SK-N-SH (cell line): ENCODE measurements around the gene FYB2. TPM values are rescaled to one million over a fixed set of nuclear protein-coding genes. Genes with fewer than 3 reads are reported as not detected.

Experiments used
- CTCF ChIA-PET: fragments of 300-600, 350-600 bp; formaldehyde crosslinking; extraction: SDS; loops from one replicate; lab custom pipeline; 2021; lab: Yijun Ruan, JAX
- POLR2A ChIA-PET: fragments of 350-600 bp; sonication (Branson Sonifier 250); formaldehyde crosslinking; extraction: SDS; loops from one replicate; lab custom pipeline; 2020; ENCODE audit warnings: antibody characterized with exemption, inconsistent platforms; lab: Yijun Ruan, JAX
- DNase-seq: peaks from one replicate; pipeline ENCODE4 v3.0.0; 2012
- H2AFZ ChIP-seq: fragments of 200-600 bp; sonication (generic); 2 replicates; pipeline ENCODE4 v1.8.1; 2016; ENCODE audit warnings: antibody characterized with exemption, mild to moderate bottlenecking, low read depth
- H3F3A ChIP-seq: fragments of 200-600 bp; sonication (generic); replicated peaks from 2 replicates; pipeline ENCODE3; 2016; ENCODE audit warnings: antibody characterized with exemption, mild to moderate bottlenecking; ENCODE audit not compliant: insufficient read depth
- H3K27ac ChIP-seq, 2 experiments: fragments of 200-500 bp in 1 of 2; fragments of 200-600 bp in 1 of 2; sonication (Bioruptor generic) in 1 of 2; sonication (generic), shearing (Covaris generic) in 1 of 2; 2 replicates each; pipeline versions ENCODE4 v1.5.1 to v1.6.1; 2014 to 2016; ENCODE audit warnings: low read depth in 2 of 2, inconsistent platforms in 1 of 2, low read length in 1 of 2, mild to moderate bottlenecking in 1 of 2, mixed read lengths in 1 of 2
- H3K27me3 ChIP-seq: fragments of 200-600 bp; sonication (generic), shearing (Covaris generic); 2 replicates; pipeline ENCODE4 v1.6.1; 2016; ENCODE audit warnings: mixed run types; ENCODE audit not compliant: insufficient read depth
- H3K36me3 ChIP-seq, 2 experiments: fragments of 200-500 bp in 1 of 2; fragments of 200-600 bp in 1 of 2; sonication (Bioruptor generic) in 1 of 2; sonication (generic) in 1 of 2; replicated peaks in 1 of 2; 2 replicates each; pipeline versions ENCODE3 to v1.5.1; 2014 to 2016; ENCODE audit warnings: low read length in 1 of 2, mild to moderate bottlenecking in 1 of 2; ENCODE audit not compliant: insufficient read depth in 2 of 2, control insufficient read depth in 1 of 2
- H3K4me1 ChIP-seq, 2 experiments: fragments of 200-500 bp in 1 of 2; fragments of 200-600 bp in 1 of 2; sonication (Bioruptor generic) in 1 of 2; sonication (generic), shearing (Covaris generic) in 1 of 2; 2 replicates each; pipeline versions ENCODE4 v1.5.1 to v1.6.1; 2014 to 2016; ENCODE audit warnings: low read depth in 1 of 2, low read length in 1 of 2, mixed run types in 1 of 2; ENCODE audit not compliant: insufficient read depth in 2 of 2, control insufficient read depth in 1 of 2
- H3K4me2 ChIP-seq: fragments of 200-600 bp; sonication (generic), shearing (Covaris generic); 2 replicates; pipeline ENCODE4 v1.6.1; 2017; ENCODE audit warnings: mixed run types
- H3K4me3 ChIP-seq, 2 experiments: fragments of 200-500 bp in 1 of 2; fragments of 200-600 bp in 1 of 2; sonication (Bioruptor generic) in 1 of 2; sonication (generic), shearing (Covaris generic) in 1 of 2; 2 replicates each; pipeline versions ENCODE4 v1.5.1 to v1.8.1; 2014 to 2016; ENCODE audit warnings: low read depth in 2 of 2, inconsistent platforms in 1 of 2, low read length in 1 of 2, mild to moderate bottlenecking in 1 of 2, mixed read lengths in 1 of 2, moderate library complexity in 1 of 2
- H3K79me2 ChIP-seq: fragments of 200-600 bp; sonication (generic); 2 replicates; pipeline ENCODE4 v1.8.1; 2017; ENCODE audit warnings: mild to moderate bottlenecking; ENCODE audit not compliant: insufficient read depth
- H3K9ac ChIP-seq: fragments of 200-600 bp; sonication (generic); 2 replicates; pipeline ENCODE4 v1.6.1; 2017; ENCODE audit warnings: mixed run types
- H3K9me2 ChIP-seq: fragments of 200-600 bp; sonication (generic); 2 replicates; pipeline ENCODE4 v1.6.1; 2017; ENCODE audit warnings: mixed run types
- H3K9me3 ChIP-seq: fragments of 200-600 bp; sonication (generic); 2 replicates; pipeline ENCODE4 v1.6.1; 2017; ENCODE audit warnings: mixed run types, mild to moderate bottlenecking, moderate library complexity
- H4K20me1 ChIP-seq: fragments of 200-600 bp; sonication (generic); 2 replicates; pipeline ENCODE4 v1.6.1; 2017; ENCODE audit warnings: mild to moderate bottlenecking, mixed run types; ENCODE audit not compliant: insufficient read depth
- CHD2 ChIP-seq: fragments of 150-350 bp; IDR thresholded peaks from 2 replicates; pipeline ENCODE4 v1.6.1; 2018; ENCODE audit warnings: low read length; ENCODE audit not compliant: partially characterized antibody
- ELF1 ChIP-seq: IDR thresholded peaks from 2 replicates; pipeline ENCODE4 v1.4.0; 2012
- GABPA ChIP-seq: IDR thresholded peaks from 2 replicates; pipeline ENCODE4 v1.4.0; 2012; ENCODE audit warnings: low read depth, mild to moderate bottlenecking
- GATA2 ChIP-seq: sonication (generic); formaldehyde crosslinking; IDR thresholded peaks from 2 replicates; pipeline ENCODE4 v1.5.0; 2020; ENCODE audit warnings: mild to moderate bottlenecking, missing genetic modification reagents
- JUND ChIP-seq: IDR thresholded peaks from 2 replicates; pipeline ENCODE4 v1.4.0; 2012
- MEF2A ChIP-seq: IDR thresholded peaks from 2 replicates; pipeline ENCODE4 v1.4.0; 2012; ENCODE audit warnings: low read depth, borderline replicate concordance
- NFIC ChIP-seq: IDR thresholded peaks from 2 replicates; pipeline ENCODE4 v1.4.0; 2012; ENCODE audit warnings: borderline replicate concordance
- PBX3 ChIP-seq: IDR thresholded peaks from 2 replicates; pipeline ENCODE4; 2012
- SIN3A ChIP-seq: IDR thresholded peaks from 2 replicates; pipeline ENCODE4 v1.6.1; 2012; ENCODE audit warnings: low read depth, mild to moderate bottlenecking, low read length, moderate library complexity, borderline replicate concordance
- TAF1 ChIP-seq: IDR thresholded peaks from 2 replicates; pipeline ENCODE4 v1.6.1; 2012; ENCODE audit warnings: low read depth, mild to moderate bottlenecking, low read length, moderate library complexity, borderline replicate concordance
- ZBTB33 ChIP-seq: IDR thresholded peaks from 2 replicates; pipeline ENCODE4 v1.4.0; 2012; ENCODE audit warnings: low read depth, borderline replicate concordance
- WGBS: methylation state at CpG from one replicate; pipeline ENCODE4 v1.1.6; 2017; ENCODE audit warnings: low lambda C conversion rate; 5-methylcytosine and 5-hydroxymethylcytosine counted together
- polyA plus RNA-seq, 3 experiments: library from polyadenylated mRNA; depleted of rRNA; stranded (reverse); fragments of >200 nt; gene quantifications; 2 replicates each; pipeline ENCODE4 v1.2.3, GENCODE V29; 2012
- TF ChIP-seq, protein P1 (sequence below): fragments of 200-600 bp; sonication (generic); IDR thresholded peaks from 2 replicates; pipeline ENCODE4 v1.6.1; 2017; ENCODE audit warnings: antibody characterized with exemption, mild to moderate bottlenecking, moderate library complexity

Gene FYB2
- polyA plus RNA-seq, 1 of the 3 experiments (the other 2 are of a cell fraction), result not detected

- 73% methylated on average over 1 of the region's 1 CpG for WGBS
- no peaks in the 10 kb centered on the region for H3K9me3 ChIP-seq
- POLR2A ChIA-PET, result no interaction called here
These were observed 10.8 kb downstream of the FYB2 start for GRCh38 chr1:56808410-56808809.

More at GRCh38 chr1:56808410-56808809, 10.8 kb downstream of the FYB2 start:
- Histone ChIP-seq H3K36me3 (no peaks in the 10 kb centered on the region), H2AFZ (no peak overlapping the region), H3K27ac (no peak overlapping the region), H3K4me2 (no peak overlapping the region), H3K4me3 (no peak overlapping the region), H3K79me2 (no peaks in the 10 kb centered on the region), H3K27me3 (no peaks in the 10 kb centered on the region; the same call in 1 of the 2 replicates), H4K20me1 (no peaks in the 10 kb centered on the region), H3F3A (no peaks in the 10 kb centered on the region), H3K4me1 (no peaks in the 10 kb centered on the region; a peak in 1 of 4 replicates), H3K9me2 (no peaks in the 10 kb centered on the region), H3K9ac (no peak overlapping the region)
- DNase-seq, result no peak
- CTCF ChIA-PET, result interaction anchor here (1.2 to 5.7 kb wide), 4 partner anchors 9 to 1597 kb away, joined by 3 to 39 read pairs (median 3); partner anchors contain the start of gene FYB2
- TF ChIP-seq SIN3A (no peak), ELF1 (no peak), ZBTB33 (no peak), NFIC (no peak), PBX3 (no peak), JUND (no peak), TAF1 (no peak), GATA2 (no peak), MEF2A (no peak), CHD2 (no peak), GABPA (no peak)
- TF ChIP-seq, protein P1, sequence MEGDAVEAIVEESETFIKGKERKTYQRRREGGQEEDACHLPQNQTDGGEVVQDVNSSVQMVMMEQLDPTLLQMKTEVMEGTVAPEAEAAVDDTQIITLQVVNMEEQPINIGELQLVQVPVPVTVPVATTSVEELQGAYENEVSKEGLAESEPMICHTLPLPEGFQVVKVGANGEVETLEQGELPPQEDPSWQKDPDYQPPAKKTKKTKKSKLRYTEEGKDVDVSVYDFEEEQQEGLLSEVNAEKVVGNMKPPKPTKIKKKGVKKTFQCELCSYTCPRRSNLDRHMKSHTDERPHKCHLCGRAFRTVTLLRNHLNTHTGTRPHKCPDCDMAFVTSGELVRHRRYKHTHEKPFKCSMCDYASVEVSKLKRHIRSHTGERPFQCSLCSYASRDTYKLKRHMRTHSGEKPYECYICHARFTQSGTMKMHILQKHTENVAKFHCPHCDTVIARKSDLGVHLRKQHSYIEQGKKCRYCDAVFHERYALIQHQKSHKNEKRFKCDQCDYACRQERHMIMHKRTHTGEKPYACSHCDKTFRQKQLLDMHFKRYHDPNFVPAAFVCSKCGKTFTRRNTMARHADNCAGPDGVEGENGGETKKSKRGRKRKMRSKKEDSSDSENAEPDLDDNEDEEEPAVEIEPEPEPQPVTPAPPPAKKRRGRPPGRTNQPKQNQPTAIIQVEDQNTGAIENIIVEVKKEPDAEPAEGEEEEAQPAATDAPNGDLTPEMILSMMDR, result no peak
